Ovary (tissue), 10 donors: Measurements from ENCODE around the gene PDE5A. TPM values are rescaled to one million over a fixed set of nuclear protein-coding genes. Genes with fewer than 3 reads are reported as not detected.

Experiments used
- DNase-seq, 5 donors: peaks; one replicate each; pipeline ENCODE4 v3.0.0-alpha.2; 2019 to 2020
- H3K27ac ChIP-seq, 2 donors: fragments of 200-600 bp; one replicate each; pipeline versions ENCODE4 v1.5.1 to v1.8.0; 2019 to 2022
- H3K27me3 ChIP-seq: fragments of 200-600 bp; one replicate; pipeline ENCODE4 v1.8.0; 2022
- H3K36me3 ChIP-seq: fragments of 200-600 bp; sonication (generic); one replicate; pipeline ENCODE4 v1.5.1; 2019
- H3K4me1 ChIP-seq: one replicate; pipeline ENCODE4 v1.8.1; 2013; ENCODE audit warnings: mild to moderate bottlenecking, moderate library complexity; ENCODE audit not compliant: insufficient read depth
- H3K4me3 ChIP-seq: fragments of 200-600 bp; sonication (generic); one replicate; pipeline ENCODE4 v1.5.1; 2017
- H3K9me3 ChIP-seq, 2 donors: fragments of 200-600 bp in 1 of 2; sonication (generic) in 1 of 2; one replicate each; pipeline versions ENCODE4 v1.5.1 to v1.8.1; 2013 to 2019; ENCODE audit warnings: mild to moderate bottlenecking in 1 of 2, moderate library complexity in 1 of 2
- CTCF ChIP-seq, 3 donors: fragments of 450-650 bp in 2 of 3; fragments of 200-600 bp in 1 of 3; IDR thresholded peaks; one replicate each; pipeline versions ENCODE4 v1.5.1 to v1.8.0; 2016 to 2022; ENCODE audit warnings: antibody characterized with exemption in 3 of 3, mild to moderate bottlenecking in 1 of 3
- EP300 ChIP-seq: sonication (generic); formaldehyde crosslinking; IDR thresholded peaks from one replicate; pipeline ENCODE4 v1.6.1; 2017; ENCODE audit warnings: antibody characterized with exemption
- POLR2A ChIP-seq: fragments of 450-650 bp; IDR thresholded peaks from one replicate; pipeline ENCODE4 v1.6.1; 2017; ENCODE audit warnings: antibody characterized with exemption, mild to moderate bottlenecking, moderate library complexity
- WGBS, 3 donors: extraction: QIAGEN DNeasy Blood & Tissue Kit in 1 of 3; methylation state at CpG; one replicate each; pipeline versions ENCODE4 v1.1.5 to v1.1.7; 2013 to 2017; 5-methylcytosine and 5-hydroxymethylcytosine counted together
- intact Hi-C, 4 donors: fragments of 100-400 bp; cut with DNase I; formaldehyde crosslinking; loops; one replicate each; pipeline versions ENCODE4 v1.11.0 to v1.15.1; 2022 to 2023
- long read RNA-seq, 3 donors: library from polyadenylated mRNA in 2 of 3; unstranded in 2 of 3; transcript quantifications; one replicate each; pipeline ENCODE4 v2.0.0 and lab custom pipeline, GENCODE V29; 2021 to 2026
- polyA plus RNA-seq, 2 donors: library from polyadenylated mRNA; stranded (reverse); fragments of 200-250 nt in 1 of 2; fragments of 350-450 nt in 1 of 2; fragmentation: Illumina TruSeq in 1 of 2; extraction: RNeasy Lipid Tissue Mini Kit (QIAGEN cat#74804) in 1 of 2; gene quantifications; one replicate each; pipeline ENCODE4 v1.2.3, GENCODE V29; 2013 to 2014
- total RNA-seq, 7 donors: library from RNA; depleted of rRNA in 2 of 7; stranded (reverse); fragments of >200 nt in 2 of 7; fragmentation: NEBNext Ultra II Directional in 3 of 7; extraction: Animal tissue kit (Norgen Biotek cat#: 25700) in 3 of 7; gene quantifications; one replicate each; pipeline versions ENCODE4 v1.1.0 to v1.2.4, GENCODE V29; 2016 to 2023
- donor health status: DM: no; HTN: no; CAD: no; lungs with moderate emphysema.
- donor health status: DM: no; HTN: no; CAD: no.
- donor health status: Bipolar disorder and iron deficiency.
- donor health status: DM: yes; HTN: yes; CAD: no.
- donor health status: DM: no; HTN: no; CAD: no.
- donor health status: DM: yes; HTN: yes; CAD: no.

The PDE5A gene
- total RNA-seq (10 to 100 TPM in 3 of 7 donors, 1 to 10 TPM in 4; 4.6 to 19.2 (median 9.7) TPM), polyA plus RNA-seq (10 to 100 TPM in 1 of 2 donors, 1 to 10 TPM in 1; 4.9 to 25.3 TPM)
- long read RNA-seq, donor 1, partial matches to known transcripts = 7 of 8 reads
- long read RNA-seq, donor 1, other reads (novel, unspliced or antisense) = 1 of 8 reads
- long read RNA-seq, donor 2, partial matches to known transcripts = 7 of 7 reads
- long read RNA-seq, donor 2, other reads (novel, unspliced or antisense) = 0 of 7 reads
- long read RNA-seq, donor 3, full-length matches to known transcripts = 3 of 10 reads
- long read RNA-seq, donor 3, partial matches to known transcripts = 0 of 10 reads
- long read RNA-seq, donor 3, other reads (novel, unspliced or antisense) = 7 of 10 reads

- WGBS, 3 donors = 0 to 1% (median 0%) methylated on average over 33 to 65 of the region's 65 CpGs
- H3K9me3 ChIP-seq = no peaks in the 10 kb centered on the region
- TF ChIP-seq EP300 (no peak), POLR2A (no peak), CTCF (IDR thresholded peaks at IDR 0.05) (peak; percentile 50 to 69 (median 69))
- peaks cover 2% of the 10 kb centered on the region for H3K4me1 ChIP-seq
- H3K36me3 ChIP-seq = no peaks in the 10 kb centered on the region
- peak within 1 kb of the TSS; percentile 70 for H3K4me3 ChIP-seq
- H3K27ac ChIP-seq = peak within 1 kb of the TSS; percentile 42 to 76
- intact Hi-C loops = loop anchor here in 2 of 4 donors (2.0 to 10.0 kb wide), 4 partner anchors 64 to 422 kb away; no protein-coding TSS in a partner anchor
- DNase-seq = peak; percentile 56 to 82 (median 74)
- H3K27me3 ChIP-seq = no peaks in the 10 kb centered on the region
Measured at GRCh38 chr4:119628281-119629141, at the start of gene PDE5A. TSS of gene PDE5A (minus strand) at chr4:119628804. CDS start at chr4:119628671, 133 bp downstream.

DNA sequence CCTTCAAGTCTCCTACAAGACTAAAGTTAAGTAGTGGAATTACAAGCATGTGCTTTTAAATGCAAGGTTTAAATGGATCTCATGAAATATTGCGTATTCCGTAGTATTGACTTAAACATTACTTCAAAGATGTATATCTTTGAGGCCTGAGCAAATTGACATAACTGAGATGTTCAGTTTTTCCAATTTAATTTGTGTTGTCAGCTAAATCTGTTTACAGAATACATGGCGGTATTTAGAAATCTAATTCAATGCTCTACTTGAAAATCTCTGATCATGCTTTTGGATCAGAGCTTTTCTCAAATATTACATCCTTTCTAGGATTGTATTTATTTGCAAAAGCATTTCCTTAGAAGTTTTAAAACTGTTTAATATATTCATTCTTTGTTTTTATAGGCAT is 47.5 kb upstream of the PDE5A start:
- TF ChIP-seq POLR2A (no peak), EP300 (no peak), CTCF (IDR thresholded peaks at IDR 0.05) (no peak)
- 96 to 98% (median 97%) methylated on average over 3 of the region's 3 CpGs for WGBS, 3 donors
- intact Hi-C loops = no loop called here
- Histone ChIP-seq H3K4me3 (no peak overlapping the region), H3K36me3 (no peaks in the 10 kb centered on the region), H3K27me3 (no peaks in the 10 kb centered on the region), H3K4me1 (no peaks in the 10 kb centered on the region), H3K27ac (no peak overlapping the region), H3K9me3 (no peaks in the 10 kb centered on the region)
- no peak for DNase-seq

- WGBS, 3 donors = 86 to 96% (median 95%) methylated on average over 2 of the region's 2 CpGs
- no peak for DNase-seq
- TF ChIP-seq EP300 (no peak), CTCF (IDR thresholded peaks at IDR 0.05) (no peak), POLR2A (no peak)
- Histone ChIP-seq H3K4me1 (no peaks in the 10 kb centered on the region), H3K27me3 (no peaks in the 10 kb centered on the region), H3K27ac (no peak overlapping the region), H3K4me3 (no peak overlapping the region), H3K36me3 (no peaks in the 10 kb centered on the region), H3K9me3 (no peaks in the 10 kb centered on the region)
- intact Hi-C loops = no loop called here
Measured at GRCh38 chr4:119675391-119675790, 46.8 kb upstream of the PDE5A start.

GRCh38 chr4:119672938-119673337 is 44.3 kb upstream of the PDE5A start:
- H3K4me3 ChIP-seq = no peak overlapping the region
- no peaks in the 10 kb centered on the region for H3K9me3 ChIP-seq
- WGBS, 3 donors = 74 to 97% (median 78%) methylated on average over 1 of the region's 1 CpG
- no peaks in the 10 kb centered on the region for H3K4me1 ChIP-seq
- no peaks in the 10 kb centered on the region for H3K27me3 ChIP-seq
- no peak overlapping the region for H3K27ac ChIP-seq
- no peak for DNase-seq
- intact Hi-C loops = no loop called here
- TF ChIP-seq EP300 = no peak
- TF ChIP-seq POLR2A = no peak
- TF ChIP-seq CTCF (IDR thresholded peaks at IDR 0.05) = no peak
- no peaks in the 10 kb centered on the region for H3K36me3 ChIP-seq
